Prostate gland (tissue), 2 donors: ENCODE results near the gene DCLK2. TPM values are rescaled to one million over a fixed set of nuclear protein-coding genes. Genes with fewer than 3 reads are reported as not detected.

Experiments used
- DNase-seq: peaks from one replicate; pipeline ENCODE4 v3.0.0-alpha.2; 2019; ENCODE audit warnings: low spot score
- H3K27ac ChIP-seq, 2 donors: fragments of 200-600 bp; sonication (generic); 2 replicates each; pipeline ENCODE4 v1.5.1; 2017 to 2019
- H3K27me3 ChIP-seq: fragments of 200-600 bp; sonication (generic); replicated peaks from 2 replicates; pipeline ENCODE4 v1.5.1; 2019; ENCODE audit not compliant: insufficient read depth
- H3K36me3 ChIP-seq, 2 donors: fragments of 200-600 bp; sonication (generic); 1 replicate in 1 of 2; 2 replicates in 1 of 2; pipeline versions ENCODE4 v1.5.1 to v1.8.1; 2017 to 2019
- H3K4me1 ChIP-seq: fragments of 200-600 bp; sonication (generic); replicated peaks from 2 replicates; pipeline ENCODE4 v1.5.1; 2019
- H3K4me3 ChIP-seq, 2 donors: fragments of 200-600 bp; sonication (generic); 2 replicates each; pipeline ENCODE4 v1.5.1; 2017 to 2019
- H3K9me3 ChIP-seq: fragments of 200-600 bp; sonication (generic); 2 replicates; pipeline ENCODE4 v1.5.1; 2017
- CTCF ChIP-seq, 4 experiments: fragments of 200-600 bp in 2 of 4; fragments of 450-650 bp in 2 of 4; sonication (generic) in 2 of 4; IDR thresholded peaks; 1 replicate in 3 of 4; 2 replicates in 1 of 4; pipeline ENCODE4 v1.5.1; 2016 to 2019; ENCODE audit warnings: antibody characterized with exemption in 4 of 4, mild to moderate bottlenecking in 2 of 4, moderate library complexity in 2 of 4
- POLR2A ChIP-seq: fragments of 450-650 bp; IDR thresholded peaks from one replicate; pipeline ENCODE4 v1.6.1; 2016; ENCODE audit warnings: antibody characterized with exemption, mild to moderate bottlenecking
- POLR2AphosphoS5 ChIP-seq: sonication (generic); formaldehyde crosslinking; IDR thresholded peaks from one replicate; pipeline ENCODE4 v1.6.1; 2017; ENCODE audit warnings: antibody characterized with exemption
- WGBS: methylation state at CpG from one replicate; pipeline ENCODE4 v1.1.5; 2018; 5-methylcytosine and 5-hydroxymethylcytosine counted together
- intact Hi-C: fragments of 100-400 bp; cut with DNase I; formaldehyde crosslinking; loops from one replicate; pipeline ENCODE4 v1.14.2; 2022
- total RNA-seq, 2 donors: library from RNA; depleted of rRNA; stranded (reverse); fragments of >200 nt; gene quantifications; one replicate each; pipeline ENCODE4 v1.1.0, GENCODE V29; 2016

DCLK2 gene
- total RNA-seq, 2 donors from 2014 or later = 3.3 to 18.6 TPM

- no peaks in the 10 kb centered on the region for H3K36me3 ChIP-seq
- H3K4me1 ChIP-seq = no peaks in the 10 kb centered on the region
- TF ChIP-seq POLR2A = no peak
- TF ChIP-seq CTCF (IDR thresholded peaks at IDR 0.05) = no peak
- TF ChIP-seq POLR2AphosphoS5 = no peak
- H3K27ac ChIP-seq = no peak overlapping the region
- DNase-seq = no peak
- intact Hi-C loops = no loop called here
- H3K27me3 ChIP-seq = no peaks in the 10 kb centered on the region
- no peaks in the 10 kb centered on the region for H3K9me3 ChIP-seq
- no peak overlapping the region for H3K4me3 ChIP-seq
Observed at GRCh38 chr4:150047546-150047945, 30.7 kb upstream of the DCLK2 start.

DNA sequence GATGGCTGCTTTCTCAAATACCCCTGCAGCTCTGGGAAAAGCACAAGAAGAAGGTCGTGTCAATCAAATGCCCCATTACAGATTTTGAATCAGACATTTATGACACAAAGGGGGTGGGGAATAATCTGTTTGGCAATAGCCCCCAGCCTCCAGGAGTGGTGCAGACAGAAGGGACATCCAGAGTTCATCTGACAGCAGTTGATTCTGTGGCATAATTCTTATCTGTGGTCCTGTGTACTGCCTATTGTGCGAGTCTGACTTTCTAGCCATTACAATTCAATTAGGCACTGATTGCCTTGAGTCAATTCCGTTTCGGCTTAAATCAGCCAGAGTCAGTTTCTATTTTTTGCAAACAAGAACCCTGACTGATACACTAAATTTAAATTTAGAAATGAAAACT lies 28.6 kb upstream of the DCLK2 start:
- Histone ChIP-seq H3K4me3 (no peak overlapping the region), H3K4me1 (no peaks in the 10 kb centered on the region), H3K27me3 (no peaks in the 10 kb centered on the region), H3K36me3 (no peaks in the 10 kb centered on the region), H3K9me3 (no peaks in the 10 kb centered on the region), H3K27ac (no peak overlapping the region)
- no peak for TF ChIP-seq POLR2A
- TF ChIP-seq POLR2AphosphoS5 = no peak
- TF ChIP-seq CTCF (IDR thresholded peaks at IDR 0.05) = no peak
- DNase-seq = no peak
- WGBS = 92% methylated on average over 4 of the region's 4 CpGs
- intact Hi-C loops = no loop called here

- WGBS = 96% methylated on average over 4 of the region's 4 CpGs
- no peaks in the 10 kb centered on the region for H3K27me3 ChIP-seq
- H3K36me3 ChIP-seq = no peaks in the 10 kb centered on the region
- TF ChIP-seq CTCF (IDR thresholded peaks at IDR 0.05) = no peak
- no peak for TF ChIP-seq POLR2A
- no peak for TF ChIP-seq POLR2AphosphoS5
- intact Hi-C loops = no loop called here
- H3K4me3 ChIP-seq = no peak overlapping the region
- no peak overlapping the region for H3K27ac ChIP-seq
- H3K9me3 ChIP-seq = no peaks in the 10 kb centered on the region
- DNase-seq = no peak
- H3K4me1 ChIP-seq = no peaks in the 10 kb centered on the region
Observed at GRCh38 chr4:150050566-150050965, 27.7 kb upstream of the DCLK2 start.

DNA sequence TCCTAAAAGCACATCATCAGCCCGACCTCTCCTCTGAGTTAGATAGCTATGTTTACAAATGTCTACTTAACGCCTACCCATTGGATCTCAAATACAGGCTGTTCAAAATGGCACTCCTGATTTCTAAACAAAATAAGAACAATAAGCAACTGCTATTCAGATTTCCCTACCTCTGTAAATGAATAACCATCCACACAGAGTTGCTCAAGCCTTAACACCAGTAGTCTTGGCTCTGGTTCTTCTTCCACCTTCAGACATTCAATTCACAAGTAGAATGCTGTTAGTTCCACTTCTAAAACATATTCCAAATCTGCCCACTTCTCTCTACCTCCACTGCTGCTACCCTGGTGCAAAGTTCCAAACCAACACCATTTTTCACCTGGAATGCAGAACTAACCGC lies 27.1 kb upstream of the DCLK2 start:
- Histone ChIP-seq H3K27me3 (no peaks in the 10 kb centered on the region), H3K9me3 (no peaks in the 10 kb centered on the region), H3K36me3 (no peaks in the 10 kb centered on the region), H3K27ac (no peak overlapping the region), H3K4me1 (no peaks in the 10 kb centered on the region), H3K4me3 (no peak overlapping the region)
- 88% methylated on average over 3 of the region's 3 CpGs for WGBS
- TF ChIP-seq POLR2AphosphoS5 = no peak
- TF ChIP-seq CTCF (IDR thresholded peaks at IDR 0.05) = no peak
- no peak for TF ChIP-seq POLR2A
- no peak for DNase-seq
- intact Hi-C loops = no loop called here

GRCh38 chr4:150055467-150055866 lies 22.8 kb upstream of the DCLK2 start:
- Histone ChIP-seq H3K9me3 (no peaks in the 10 kb centered on the region), H3K27ac (no peak overlapping the region), H3K4me3 (no peak overlapping the region), H3K36me3 (no peaks in the 10 kb centered on the region), H3K27me3 (no peaks in the 10 kb centered on the region), H3K4me1 (no peaks in the 10 kb centered on the region)
- no peak for DNase-seq
- TF ChIP-seq POLR2A (no peak), CTCF (IDR thresholded peaks at IDR 0.05) (no peak), POLR2AphosphoS5 (no peak)
- 76% methylated on average over 1 of the region's 1 CpG for WGBS
- intact Hi-C loops = no loop called here
